ENCODE results near the gene GPBAR1.

GPBAR1 gene

GRCh38 chr2:218312267-218312756 lies 51.5 kb downstream of the GPBAR1 start:
- FAIRE-seq: no peak

GRCh38 chr2:218313356-218313755 lies 52.5 kb downstream of the GPBAR1 start:
- FAIRE-seq: no peak

Measured in TTC549 (cell line).